ENCODE measurements around the gene TMEM179. TPM values are rescaled to one million over a fixed set of nuclear protein-coding genes. Genes with fewer than 3 reads are reported as not detected.

The TMEM179 gene
- polyA plus RNA-seq, 1 donor from 2014 or later, result 20.3 TPM

DNA sequence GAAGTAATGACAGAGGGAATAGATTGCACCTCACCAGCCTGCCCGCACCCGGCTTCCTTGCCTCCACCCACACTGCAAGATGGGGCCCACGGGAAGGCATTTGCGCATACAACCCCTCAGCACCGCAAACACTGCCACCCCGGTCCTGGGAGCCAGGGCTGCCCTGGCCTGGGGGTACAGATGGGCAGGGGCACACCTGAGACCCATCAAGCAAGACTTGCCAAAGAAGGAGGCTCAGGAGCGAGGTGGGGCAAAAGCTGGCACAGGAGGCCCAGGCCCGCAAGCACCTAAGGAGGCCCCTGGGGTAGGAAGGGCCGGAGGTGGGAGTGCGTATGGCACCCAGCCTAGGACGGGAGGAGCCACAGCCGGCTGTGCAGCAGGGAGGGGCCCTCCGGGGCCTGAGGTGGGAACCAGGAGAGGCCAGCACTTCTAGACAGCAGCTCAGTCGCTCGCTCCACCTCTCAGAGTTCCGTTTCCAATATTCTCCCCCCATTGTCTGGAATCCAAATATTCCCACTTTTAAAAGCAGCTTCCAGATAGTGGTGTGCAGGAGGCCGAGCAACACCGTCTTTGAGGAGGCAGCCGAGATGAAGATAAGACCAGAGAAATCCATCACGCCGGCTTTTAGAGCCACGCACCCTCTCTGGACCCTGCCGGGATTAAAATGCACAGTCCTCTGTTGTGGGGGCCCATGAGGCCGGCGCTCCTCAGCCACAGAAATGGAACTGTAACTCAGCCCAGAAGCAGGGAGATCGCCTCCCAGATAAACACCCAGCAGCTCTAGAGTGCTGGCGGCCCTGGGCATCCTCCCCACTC is 37.2 kb downstream of the TMEM179 start:
- Histone ChIP-seq H3K9me3 (ENCODE audit: low read length) (no peaks in the 10 kb centered on the region), H2AFZ (ENCODE audit: low read depth, low read length) (no peak overlapping the region), H4K20me1 (ENCODE audit: insufficient read depth) (no peaks in the 10 kb centered on the region), H3K79me2 (replicated peaks; ENCODE audit: insufficient read depth, low read length) (no peaks in the 10 kb centered on the region), H3K27ac (ENCODE audit: low read length) (no peak overlapping the region), H3K4me3 (ENCODE audit: low read length) (no peak overlapping the region), H3K9me2 (ENCODE audit: insufficient read depth, low read length) (no peaks in the 10 kb centered on the region), H3K4me2 (ENCODE audit: low read length) (no peak overlapping the region), H3K9ac (ENCODE audit: low read length) (no peak overlapping the region), H3K27me3 (ENCODE audit: insufficient read depth, low read depth, low read length) (no peaks in the 10 kb centered on the region), H3K36me3 (ENCODE audit: insufficient read depth, low read length) (no peaks in the 10 kb centered on the region), H3F3A (ENCODE audit: insufficient read depth, low read length, poor library complexity, severe bottlenecking) (no peaks in the 10 kb centered on the region)
- TF ChIP-seq, protein P1, sequence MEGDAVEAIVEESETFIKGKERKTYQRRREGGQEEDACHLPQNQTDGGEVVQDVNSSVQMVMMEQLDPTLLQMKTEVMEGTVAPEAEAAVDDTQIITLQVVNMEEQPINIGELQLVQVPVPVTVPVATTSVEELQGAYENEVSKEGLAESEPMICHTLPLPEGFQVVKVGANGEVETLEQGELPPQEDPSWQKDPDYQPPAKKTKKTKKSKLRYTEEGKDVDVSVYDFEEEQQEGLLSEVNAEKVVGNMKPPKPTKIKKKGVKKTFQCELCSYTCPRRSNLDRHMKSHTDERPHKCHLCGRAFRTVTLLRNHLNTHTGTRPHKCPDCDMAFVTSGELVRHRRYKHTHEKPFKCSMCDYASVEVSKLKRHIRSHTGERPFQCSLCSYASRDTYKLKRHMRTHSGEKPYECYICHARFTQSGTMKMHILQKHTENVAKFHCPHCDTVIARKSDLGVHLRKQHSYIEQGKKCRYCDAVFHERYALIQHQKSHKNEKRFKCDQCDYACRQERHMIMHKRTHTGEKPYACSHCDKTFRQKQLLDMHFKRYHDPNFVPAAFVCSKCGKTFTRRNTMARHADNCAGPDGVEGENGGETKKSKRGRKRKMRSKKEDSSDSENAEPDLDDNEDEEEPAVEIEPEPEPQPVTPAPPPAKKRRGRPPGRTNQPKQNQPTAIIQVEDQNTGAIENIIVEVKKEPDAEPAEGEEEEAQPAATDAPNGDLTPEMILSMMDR (IDR thresholded peaks at IDR 0.05; ENCODE audit: poor library complexity, severe bottlenecking), result no peak
- TF ChIP-seq EP300 (conservative IDR thresholded peaks at IDR 0.05; ENCODE audit: poor library complexity, severe bottlenecking) (no peak), TAF1 (IDR thresholded peaks at IDR 0.05; ENCODE audit: low read depth) (no peak), RAD21 (conservative IDR thresholded peaks at IDR 0.05) (no peak), SMC3 (conservative IDR thresholded peaks at IDR 0.05; ENCODE audit: poor library complexity) (no peak), POLR2AphosphoS5 (IDR thresholded peaks at IDR 0.05) (no peak)
- TF ChIP-seq, protein P2, sequence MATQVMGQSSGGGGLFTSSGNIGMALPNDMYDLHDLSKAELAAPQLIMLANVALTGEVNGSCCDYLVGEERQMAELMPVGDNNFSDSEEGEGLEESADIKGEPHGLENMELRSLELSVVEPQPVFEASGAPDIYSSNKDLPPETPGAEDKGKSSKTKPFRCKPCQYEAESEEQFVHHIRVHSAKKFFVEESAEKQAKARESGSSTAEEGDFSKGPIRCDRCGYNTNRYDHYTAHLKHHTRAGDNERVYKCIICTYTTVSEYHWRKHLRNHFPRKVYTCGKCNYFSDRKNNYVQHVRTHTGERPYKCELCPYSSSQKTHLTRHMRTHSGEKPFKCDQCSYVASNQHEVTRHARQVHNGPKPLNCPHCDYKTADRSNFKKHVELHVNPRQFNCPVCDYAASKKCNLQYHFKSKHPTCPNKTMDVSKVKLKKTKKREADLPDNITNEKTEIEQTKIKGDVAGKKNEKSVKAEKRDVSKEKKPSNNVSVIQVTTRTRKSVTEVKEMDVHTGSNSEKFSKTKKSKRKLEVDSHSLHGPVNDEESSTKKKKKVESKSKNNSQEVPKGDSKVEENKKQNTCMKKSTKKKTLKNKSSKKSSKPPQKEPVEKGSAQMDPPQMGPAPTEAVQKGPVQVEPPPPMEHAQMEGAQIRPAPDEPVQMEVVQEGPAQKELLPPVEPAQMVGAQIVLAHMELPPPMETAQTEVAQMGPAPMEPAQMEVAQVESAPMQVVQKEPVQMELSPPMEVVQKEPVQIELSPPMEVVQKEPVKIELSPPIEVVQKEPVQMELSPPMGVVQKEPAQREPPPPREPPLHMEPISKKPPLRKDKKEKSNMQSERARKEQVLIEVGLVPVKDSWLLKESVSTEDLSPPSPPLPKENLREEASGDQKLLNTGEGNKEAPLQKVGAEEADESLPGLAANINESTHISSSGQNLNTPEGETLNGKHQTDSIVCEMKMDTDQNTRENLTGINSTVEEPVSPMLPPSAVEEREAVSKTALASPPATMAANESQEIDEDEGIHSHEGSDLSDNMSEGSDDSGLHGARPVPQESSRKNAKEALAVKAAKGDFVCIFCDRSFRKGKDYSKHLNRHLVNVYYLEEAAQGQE (IDR thresholded peaks at IDR 0.05; ENCODE audit: borderline replicate concordance), result no peak

DNA sequence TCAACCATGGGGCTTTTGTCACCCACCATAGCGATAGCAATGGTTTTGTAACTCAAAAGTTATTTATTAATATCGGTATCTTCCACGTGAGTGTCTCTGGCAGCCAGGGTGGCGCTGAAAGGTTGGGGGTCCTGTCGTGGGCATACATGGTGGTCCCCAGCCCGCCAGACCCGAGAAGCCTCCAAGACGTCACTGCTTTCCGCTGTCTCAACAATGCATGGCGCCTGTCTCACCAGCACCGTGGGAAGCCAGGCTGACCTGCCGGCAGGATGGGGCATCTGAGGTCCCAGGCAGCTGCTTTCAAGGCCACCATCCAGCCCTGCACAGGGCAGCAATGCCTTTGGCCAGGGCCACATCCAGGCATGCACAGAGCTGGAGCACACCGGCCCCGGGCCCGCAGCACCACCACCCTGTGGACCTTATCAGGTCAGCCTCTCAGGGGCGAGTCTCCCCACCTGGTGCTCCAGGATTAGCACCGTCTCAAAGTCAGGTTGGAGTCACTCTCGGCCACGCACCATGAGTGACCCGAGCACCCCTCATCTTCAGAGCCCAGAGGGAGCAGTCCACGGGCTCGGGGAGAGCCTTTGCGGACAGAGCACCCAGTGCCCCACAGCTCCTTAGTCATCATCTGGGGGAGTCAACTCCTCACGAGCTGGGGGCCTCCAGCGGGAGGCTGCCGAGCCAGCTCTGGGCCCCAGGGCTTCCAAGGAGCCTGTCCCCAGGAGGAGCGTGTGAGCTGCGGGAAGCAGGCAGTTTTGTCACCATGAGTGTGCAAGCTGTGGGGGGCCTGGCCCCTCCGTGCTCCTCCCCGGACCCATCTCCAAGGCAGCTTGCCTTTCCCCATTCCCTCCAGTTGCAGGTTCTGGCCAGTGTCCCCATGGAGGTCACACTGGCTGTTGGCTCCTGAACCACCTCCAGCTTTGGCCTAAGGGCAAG is 39.6 kb downstream of the TMEM179 start:
- no peak overlapping the region for H3K27ac ChIP-seq (ENCODE audit: low read length)
- TF ChIP-seq SMC3 (conservative IDR thresholded peaks at IDR 0.05; ENCODE audit: poor library complexity) (no peak), MXI1 (conservative IDR thresholded peaks at IDR 0.05; ENCODE audit: poor library complexity, severe bottlenecking) (no peak), POLR2AphosphoS5 (IDR thresholded peaks at IDR 0.05) (no peak), EZH2 (IDR thresholded peaks at IDR 0.05; ENCODE audit: borderline replicate concordance, insufficient read depth, low read length, poor library complexity, severe bottlenecking) (no peak), RAD21 (conservative IDR thresholded peaks at IDR 0.05) (no peak), EP300 (conservative IDR thresholded peaks at IDR 0.05; ENCODE audit: poor library complexity, severe bottlenecking) (no peak)
- TF ChIP-seq, protein P2 (IDR thresholded peaks at IDR 0.05; ENCODE audit: borderline replicate concordance), result no peak
- TF ChIP-seq, protein P1 (IDR thresholded peaks at IDR 0.05; ENCODE audit: poor library complexity, severe bottlenecking), result no peak

More for the DNA sequence above, 39.6 kb downstream of the TMEM179 start:
- H3K9ac ChIP-seq (ENCODE audit: low read length), result no peak overlapping the region
- no peak overlapping the region for H3K4me3 ChIP-seq (ENCODE audit: low read length)
- H3K9me3 ChIP-seq (ENCODE audit: low read length), result no peaks in the 10 kb centered on the region
- no peaks in the 10 kb centered on the region for H3K27me3 ChIP-seq (ENCODE audit: insufficient read depth, low read depth, low read length)
- H3K9me2 ChIP-seq (ENCODE audit: insufficient read depth, low read length), result no peaks in the 10 kb centered on the region
- H3K4me2 ChIP-seq (ENCODE audit: low read length), result no peak overlapping the region
- no peaks in the 10 kb centered on the region for H3F3A ChIP-seq (ENCODE audit: insufficient read depth, low read length, poor library complexity, severe bottlenecking)
- H2AFZ ChIP-seq (ENCODE audit: low read depth, low read length), result no peak overlapping the region
- H4K20me1 ChIP-seq (ENCODE audit: insufficient read depth), result no peaks in the 10 kb centered on the region
- no peaks in the 10 kb centered on the region for H3K36me3 ChIP-seq (ENCODE audit: insufficient read depth, low read length)
- no peaks in the 10 kb centered on the region for H3K79me2 ChIP-seq (replicated peaks; ENCODE audit: insufficient read depth, low read length)

All from neural cell (in vitro differentiated cells).